ENCODE data around the gene GARIN5A.

GRCh38 chr19:50510121-50510670 lies 33.5 kb upstream of the GARIN5A start:
- TF ChIP-seq CTCF (optimal IDR thresholded peaks at IDR 0.05 in 1 of 3, IDR thresholded peaks at IDR 0.05 in 1 of 3, conservative IDR thresholded peaks at IDR 0.05 in 1 of 3; ENCODE audit: extremely low read depth in 1 of 3, insufficient read depth in 2 of 3, low read length in 3 of 3) = no peak
- TF ChIP-seq EZH2 (IDR thresholded peaks at IDR 0.05; ENCODE audit: low read length) = no peak
